ENCODE data around the gene BMPER.

DNA sequence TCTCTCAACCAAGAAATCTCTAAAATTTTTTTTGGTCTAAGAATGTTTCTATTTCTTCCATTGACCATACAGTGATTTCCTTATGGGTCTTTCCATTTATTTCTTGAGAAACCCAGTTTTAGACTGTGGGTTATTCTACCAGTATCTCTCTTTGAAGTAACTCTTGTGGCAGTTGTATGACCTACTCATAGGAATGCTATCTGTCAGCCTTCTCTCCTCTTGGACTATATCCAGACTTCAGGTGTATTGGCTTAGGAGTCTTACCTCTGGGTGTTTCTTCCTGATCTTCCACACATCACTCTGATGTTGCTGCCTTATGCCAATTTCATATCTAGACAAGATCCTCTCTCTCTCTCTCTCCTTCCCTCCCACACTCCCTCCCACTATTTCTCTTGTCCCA lies 178.1 kb downstream of the BMPER start:
- TF ChIP-seq, protein P1, sequence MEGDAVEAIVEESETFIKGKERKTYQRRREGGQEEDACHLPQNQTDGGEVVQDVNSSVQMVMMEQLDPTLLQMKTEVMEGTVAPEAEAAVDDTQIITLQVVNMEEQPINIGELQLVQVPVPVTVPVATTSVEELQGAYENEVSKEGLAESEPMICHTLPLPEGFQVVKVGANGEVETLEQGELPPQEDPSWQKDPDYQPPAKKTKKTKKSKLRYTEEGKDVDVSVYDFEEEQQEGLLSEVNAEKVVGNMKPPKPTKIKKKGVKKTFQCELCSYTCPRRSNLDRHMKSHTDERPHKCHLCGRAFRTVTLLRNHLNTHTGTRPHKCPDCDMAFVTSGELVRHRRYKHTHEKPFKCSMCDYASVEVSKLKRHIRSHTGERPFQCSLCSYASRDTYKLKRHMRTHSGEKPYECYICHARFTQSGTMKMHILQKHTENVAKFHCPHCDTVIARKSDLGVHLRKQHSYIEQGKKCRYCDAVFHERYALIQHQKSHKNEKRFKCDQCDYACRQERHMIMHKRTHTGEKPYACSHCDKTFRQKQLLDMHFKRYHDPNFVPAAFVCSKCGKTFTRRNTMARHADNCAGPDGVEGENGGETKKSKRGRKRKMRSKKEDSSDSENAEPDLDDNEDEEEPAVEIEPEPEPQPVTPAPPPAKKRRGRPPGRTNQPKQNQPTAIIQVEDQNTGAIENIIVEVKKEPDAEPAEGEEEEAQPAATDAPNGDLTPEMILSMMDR (conservative IDR thresholded peaks at IDR 0.05) = no peak
- no peak for TF ChIP-seq ZFX (IDR thresholded peaks at IDR 0.05)
